Liver (tissue), 9 donors: ENCODE data around the gene CTXN1. TPM values are rescaled to one million over a fixed set of nuclear protein-coding genes. Genes with fewer than 3 reads are reported as not detected.
A peak's percentile ranks its signal among the peaks of the same experiment; 100 is the strongest.

Experiments used
- DNase-seq: peaks from one replicate; pipeline ENCODE4 v3.0.0-alpha.2; 2017; ENCODE audit warnings: low spot score
- H3K27ac ChIP-seq, 2 donors: one replicate each; pipeline ENCODE4 v1.7.0; 2013; ENCODE audit warnings: inconsistent platforms in 2 of 2, low read length in 2 of 2, control low read depth in 1 of 2, low read depth in 1 of 2, mild to moderate bottlenecking in 1 of 2
- H3K27me3 ChIP-seq, 4 donors: one replicate each; pipeline versions ENCODE4 v1.6.1 to v1.7.0; 2013; ENCODE audit warnings: low read length in 3 of 4, inconsistent platforms in 1 of 4, mild to moderate bottlenecking in 1 of 4, moderate library complexity in 1 of 4; ENCODE audit not compliant: control insufficient read depth in 4 of 4, insufficient read depth in 4 of 4
- H3K36me3 ChIP-seq, 4 donors: one replicate each; pipeline versions ENCODE4 v1.6.1 to v1.7.0; 2013; ENCODE audit warnings: low read length in 3 of 4, mild to moderate bottlenecking in 3 of 4, low read depth in 1 of 4, moderate library complexity in 1 of 4; ENCODE audit not compliant: control insufficient read depth in 4 of 4, insufficient read depth in 3 of 4
- H3K4me1 ChIP-seq, 4 donors: one replicate each; pipeline versions ENCODE4 v1.6.1 to v1.7.0; 2013; ENCODE audit warnings: low read length in 3 of 4, mild to moderate bottlenecking in 3 of 4, moderate library complexity in 1 of 4; ENCODE audit not compliant: control insufficient read depth in 4 of 4, insufficient read depth in 4 of 4
- H3K4me3 ChIP-seq, 3 donors: one replicate each; pipeline versions ENCODE4 v1.6.1 to v1.7.0; 2013; ENCODE audit warnings: low read length in 3 of 3, control low read depth in 1 of 3, low read depth in 1 of 3, mild to moderate bottlenecking in 1 of 3
- H3K9ac ChIP-seq, 2 donors: one replicate each; pipeline ENCODE4 v1.7.0; 2013; ENCODE audit warnings: low read length in 2 of 2, mild to moderate bottlenecking in 2 of 2, moderate library complexity in 2 of 2, control low read depth in 1 of 2, low read depth in 1 of 2
- H3K9me3 ChIP-seq, 4 donors: one replicate each; pipeline versions ENCODE4 v1.6.1 to v1.7.0; 2013; ENCODE audit warnings: low read length in 3 of 4; ENCODE audit not compliant: control insufficient read depth in 4 of 4
- EGR1 ChIP-seq, 2 donors: IDR thresholded peaks; 2 replicates each; pipeline ENCODE4 v1.6.1; 2016 to 2018; ENCODE audit warnings: antibody characterized with exemption in 2 of 2, low read depth in 2 of 2
- FOXA1 ChIP-seq: IDR thresholded peaks from 2 replicates; pipeline ENCODE4 v1.6.1; 2016; ENCODE audit warnings: antibody characterized with exemption
- FOXA2 ChIP-seq: IDR thresholded peaks from 2 replicates; pipeline ENCODE4 v1.6.1; 2016; ENCODE audit warnings: antibody characterized with exemption
- HNF4A ChIP-seq, 2 donors: conservative IDR thresholded peaks; 2 replicates each; pipeline ENCODE4 v1.6.1; 2016; ENCODE audit warnings: antibody characterized with exemption in 2 of 2, mild to moderate bottlenecking in 2 of 2
- HNF4G ChIP-seq: IDR thresholded peaks from 2 replicates; pipeline ENCODE4 v1.6.1; 2016; ENCODE audit warnings: antibody characterized with exemption
- NR2F2 ChIP-seq: IDR thresholded peaks from 2 replicates; pipeline ENCODE4 v1.6.1; 2016; ENCODE audit warnings: antibody characterized with exemption
- RXRA ChIP-seq, 2 donors: IDR thresholded peaks; 2 replicates each; pipeline ENCODE4 v1.6.1; 2017 to 2018; ENCODE audit warnings: antibody characterized with exemption in 2 of 2, mild to moderate bottlenecking in 1 of 2
- SP1 ChIP-seq: IDR thresholded peaks from 2 replicates; pipeline ENCODE4 v1.6.1; 2018; ENCODE audit warnings: antibody characterized with exemption, mild to moderate bottlenecking
- TAF1 ChIP-seq: conservative IDR thresholded peaks from 2 replicates; pipeline ENCODE4 v1.6.1; 2016; ENCODE audit warnings: antibody characterized with exemption, mild to moderate bottlenecking
- YY1 ChIP-seq: IDR thresholded peaks from 2 replicates; pipeline ENCODE4 v1.6.1; 2016; ENCODE audit warnings: antibody characterized with exemption, mild to moderate bottlenecking
- WGBS: extraction: QIAGEN DNeasy Blood & Tissue Kit; methylation state at CpG from one replicate; pipeline ENCODE4 v1.1.7; 2013; 5-methylcytosine and 5-hydroxymethylcytosine counted together
- polyA plus RNA-seq, 2 donors: library from polyadenylated mRNA; stranded (reverse) in 1 of 2; unstranded in 1 of 2; fragments of 200-250 nt in 1 of 2; fragments of >200 nt in 1 of 2; fragmentation: Nextera tagmentation in 1 of 2; extraction: Ambion mirVana in 1 of 2; gene quantifications; one replicate each; pipeline versions ENCODE4 v1.2.1 to v1.2.3, GENCODE V29; 2013 to 2015
- total RNA-seq, 2 donors: library from RNA; depleted of rRNA; stranded (reverse); fragments of >200 nt; gene quantifications; one replicate each; pipeline ENCODE4 v1.2.3, GENCODE V29; 2014
- TF ChIP-seq, protein P1 (sequence below): IDR thresholded peaks from 2 replicates; pipeline ENCODE4 v1.6.1; 2016; ENCODE audit warnings: antibody characterized with exemption
- TF ChIP-seq, protein P2 (sequence below): IDR thresholded peaks from 2 replicates; pipeline ENCODE4 v1.6.1; 2016; ENCODE audit warnings: antibody characterized with exemption, mild to moderate bottlenecking
- TF ChIP-seq, protein P3 (sequence below): fragments of 150-350 bp; IDR thresholded peaks from 2 replicates; pipeline ENCODE4 v1.5.1; 2017; ENCODE audit warnings: improper control_type of control experiment, low read depth, low read length; ENCODE audit not compliant: missing input control
- TF ChIP-seq, protein P4 (sequence below): IDR thresholded peaks from 2 replicates; pipeline ENCODE4 v1.6.1; 2016; ENCODE audit warnings: antibody characterized with exemption
- donor health status: healthy.
- donor health status: healthy.
- donor health status: healthy.
- donor health status: healthy.
- donor health status: healthy.

Gene CTXN1
- total and polyA plus RNA-seq, 4 donors, result 0.07 to 0.14 (median 0.08) TPM; not detected in 1

DNA sequence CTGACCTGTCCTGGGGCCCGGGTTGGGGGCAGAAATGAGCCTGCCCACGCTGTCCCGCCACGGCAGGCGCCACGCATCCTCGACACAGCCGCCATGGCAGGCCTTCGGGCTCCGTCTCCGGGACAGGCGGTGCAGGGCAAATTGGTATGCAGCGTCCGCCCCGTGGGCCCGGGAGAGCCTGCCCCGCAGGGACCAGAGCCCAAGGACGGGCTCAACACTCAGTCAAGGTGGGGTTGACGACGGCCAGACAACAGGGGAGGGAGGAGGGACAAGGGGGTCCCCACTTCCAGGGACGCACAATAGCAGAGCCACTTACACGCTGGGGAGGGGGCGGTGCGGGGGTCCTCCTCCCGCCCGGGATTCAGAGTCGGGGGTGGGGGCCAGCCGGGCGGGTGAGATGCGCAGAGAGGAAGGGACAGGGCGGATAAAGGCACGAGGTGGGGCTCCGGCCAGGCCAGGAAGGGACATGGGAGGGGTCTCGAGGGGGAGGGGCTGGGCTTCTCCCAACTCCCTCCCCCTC lies 1.2 kb downstream of the CTXN1 start:
- H3K4me1 ChIP-seq, result peaks cover 13 to 29% (median 20%) of the 10 kb centered on the region in 4 donors
- WGBS, result 46% methylated on average over 34 of the region's 34 CpGs
- no peaks in the 10 kb centered on the region for H3K9me3 ChIP-seq
- peak overlapping the region in 1 of 3 donors; percentile 55 for H3K4me3 ChIP-seq
- TF ChIP-seq HNF4A (conservative IDR thresholded peaks at IDR 0.05) (no peak), TAF1 (no peak), EGR1 (IDR thresholded peaks at IDR 0.05; ENCODE audit: low read depth in 2 of 2) (no peak), YY1 (no peak), RXRA (IDR thresholded peaks at IDR 0.05) (no peak)
- TF ChIP-seq, protein P1, sequence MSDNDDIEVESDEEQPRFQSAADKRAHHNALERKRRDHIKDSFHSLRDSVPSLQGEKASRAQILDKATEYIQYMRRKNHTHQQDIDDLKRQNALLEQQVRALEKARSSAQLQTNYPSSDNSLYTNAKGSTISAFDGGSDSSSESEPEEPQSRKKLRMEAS, result no peak
- H3K9ac ChIP-seq, result no peak overlapping the region
- H3K27ac ChIP-seq, result no peak overlapping the region
- H3K27me3 ChIP-seq, result no peaks in the 10 kb centered on the region
- DNase-seq, result no peak
- H3K36me3 ChIP-seq, result peaks cover 0 to 12% (median 6%) of the 10 kb centered on the region in 4 donors

DNA sequence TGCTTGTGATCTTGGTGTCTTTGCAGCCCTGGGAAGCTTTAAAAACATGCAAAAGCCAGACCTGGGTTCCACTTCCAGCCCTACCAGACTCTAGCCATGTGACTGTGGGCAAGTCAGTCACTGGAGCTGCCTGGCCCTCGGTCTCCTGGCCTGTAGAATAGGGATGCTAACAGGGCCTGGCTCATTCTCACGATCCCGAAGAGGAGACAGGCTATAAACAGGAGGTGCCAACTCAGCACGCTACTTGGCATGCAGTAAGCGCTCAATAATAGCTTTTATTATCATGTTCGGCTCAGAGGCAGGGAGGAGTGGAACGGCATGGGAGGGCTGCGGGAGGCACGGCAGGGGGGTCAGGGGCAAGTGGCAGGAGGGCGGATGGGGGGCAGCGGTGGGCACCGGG lies 1.7 kb downstream of the CTXN1 start:
- 79% methylated on average over 12 of the region's 12 CpGs for WGBS
- Histone ChIP-seq H3K4me3 (no peak overlapping the region), H3K27ac (no peak overlapping the region), H3K36me3 (peaks cover 0 to 12% (median 5%) of the 10 kb centered on the region in 4 donors), H3K27me3 (no peaks in the 10 kb centered on the region), H3K9me3 (no peaks in the 10 kb centered on the region), H3K4me1 (peaks cover 13 to 30% (median 21%) of the 10 kb centered on the region in 4 donors), H3K9ac (no peak overlapping the region)
- TF ChIP-seq SP1, result no peak
- TF ChIP-seq EGR1 (IDR thresholded peaks at IDR 0.05; ENCODE audit: low read depth in 2 of 2), result no peak
- TF ChIP-seq FOXA2, result no peak
- TF ChIP-seq, protein P2, sequence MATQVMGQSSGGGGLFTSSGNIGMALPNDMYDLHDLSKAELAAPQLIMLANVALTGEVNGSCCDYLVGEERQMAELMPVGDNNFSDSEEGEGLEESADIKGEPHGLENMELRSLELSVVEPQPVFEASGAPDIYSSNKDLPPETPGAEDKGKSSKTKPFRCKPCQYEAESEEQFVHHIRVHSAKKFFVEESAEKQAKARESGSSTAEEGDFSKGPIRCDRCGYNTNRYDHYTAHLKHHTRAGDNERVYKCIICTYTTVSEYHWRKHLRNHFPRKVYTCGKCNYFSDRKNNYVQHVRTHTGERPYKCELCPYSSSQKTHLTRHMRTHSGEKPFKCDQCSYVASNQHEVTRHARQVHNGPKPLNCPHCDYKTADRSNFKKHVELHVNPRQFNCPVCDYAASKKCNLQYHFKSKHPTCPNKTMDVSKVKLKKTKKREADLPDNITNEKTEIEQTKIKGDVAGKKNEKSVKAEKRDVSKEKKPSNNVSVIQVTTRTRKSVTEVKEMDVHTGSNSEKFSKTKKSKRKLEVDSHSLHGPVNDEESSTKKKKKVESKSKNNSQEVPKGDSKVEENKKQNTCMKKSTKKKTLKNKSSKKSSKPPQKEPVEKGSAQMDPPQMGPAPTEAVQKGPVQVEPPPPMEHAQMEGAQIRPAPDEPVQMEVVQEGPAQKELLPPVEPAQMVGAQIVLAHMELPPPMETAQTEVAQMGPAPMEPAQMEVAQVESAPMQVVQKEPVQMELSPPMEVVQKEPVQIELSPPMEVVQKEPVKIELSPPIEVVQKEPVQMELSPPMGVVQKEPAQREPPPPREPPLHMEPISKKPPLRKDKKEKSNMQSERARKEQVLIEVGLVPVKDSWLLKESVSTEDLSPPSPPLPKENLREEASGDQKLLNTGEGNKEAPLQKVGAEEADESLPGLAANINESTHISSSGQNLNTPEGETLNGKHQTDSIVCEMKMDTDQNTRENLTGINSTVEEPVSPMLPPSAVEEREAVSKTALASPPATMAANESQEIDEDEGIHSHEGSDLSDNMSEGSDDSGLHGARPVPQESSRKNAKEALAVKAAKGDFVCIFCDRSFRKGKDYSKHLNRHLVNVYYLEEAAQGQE, result no peak
- TF ChIP-seq, protein P1, result no peak
- TF ChIP-seq, protein P3, sequence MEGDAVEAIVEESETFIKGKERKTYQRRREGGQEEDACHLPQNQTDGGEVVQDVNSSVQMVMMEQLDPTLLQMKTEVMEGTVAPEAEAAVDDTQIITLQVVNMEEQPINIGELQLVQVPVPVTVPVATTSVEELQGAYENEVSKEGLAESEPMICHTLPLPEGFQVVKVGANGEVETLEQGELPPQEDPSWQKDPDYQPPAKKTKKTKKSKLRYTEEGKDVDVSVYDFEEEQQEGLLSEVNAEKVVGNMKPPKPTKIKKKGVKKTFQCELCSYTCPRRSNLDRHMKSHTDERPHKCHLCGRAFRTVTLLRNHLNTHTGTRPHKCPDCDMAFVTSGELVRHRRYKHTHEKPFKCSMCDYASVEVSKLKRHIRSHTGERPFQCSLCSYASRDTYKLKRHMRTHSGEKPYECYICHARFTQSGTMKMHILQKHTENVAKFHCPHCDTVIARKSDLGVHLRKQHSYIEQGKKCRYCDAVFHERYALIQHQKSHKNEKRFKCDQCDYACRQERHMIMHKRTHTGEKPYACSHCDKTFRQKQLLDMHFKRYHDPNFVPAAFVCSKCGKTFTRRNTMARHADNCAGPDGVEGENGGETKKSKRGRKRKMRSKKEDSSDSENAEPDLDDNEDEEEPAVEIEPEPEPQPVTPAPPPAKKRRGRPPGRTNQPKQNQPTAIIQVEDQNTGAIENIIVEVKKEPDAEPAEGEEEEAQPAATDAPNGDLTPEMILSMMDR, result no peak
- TF ChIP-seq YY1, result no peak
- no peak for TF ChIP-seq HNF4G
- no peak for TF ChIP-seq TAF1
- TF ChIP-seq NR2F2, result no peak
- TF ChIP-seq, protein P4, sequence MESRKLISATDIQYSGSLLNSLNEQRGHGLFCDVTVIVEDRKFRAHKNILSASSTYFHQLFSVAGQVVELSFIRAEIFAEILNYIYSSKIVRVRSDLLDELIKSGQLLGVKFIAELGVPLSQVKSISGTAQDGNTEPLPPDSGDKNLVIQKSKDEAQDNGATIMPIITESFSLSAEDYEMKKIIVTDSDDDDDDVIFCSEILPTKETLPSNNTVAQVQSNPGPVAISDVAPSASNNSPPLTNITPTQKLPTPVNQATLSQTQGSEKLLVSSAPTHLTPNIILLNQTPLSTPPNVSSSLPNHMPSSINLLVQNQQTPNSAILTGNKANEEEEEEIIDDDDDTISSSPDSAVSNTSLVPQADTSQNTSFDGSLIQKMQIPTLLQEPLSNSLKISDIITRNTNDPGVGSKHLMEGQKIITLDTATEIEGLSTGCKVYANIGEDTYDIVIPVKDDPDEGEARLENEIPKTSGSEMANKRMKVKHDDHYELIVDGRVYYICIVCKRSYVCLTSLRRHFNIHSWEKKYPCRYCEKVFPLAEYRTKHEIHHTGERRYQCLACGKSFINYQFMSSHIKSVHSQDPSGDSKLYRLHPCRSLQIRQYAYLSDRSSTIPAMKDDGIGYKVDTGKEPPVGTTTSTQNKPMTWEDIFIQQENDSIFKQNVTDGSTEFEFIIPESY, result no peak
- no peak for TF ChIP-seq FOXA1
- DNase-seq, result no peak
